Measurements from ENCODE around the gene C3orf38. TPM values are rescaled to one million over a fixed set of nuclear protein-coding genes. Genes with fewer than 3 reads are reported as not detected.

Gene C3orf38
- polyA plus RNA-seq, 2 of the 4 experiments (the other 2 are of a cell fraction), result 18.5 to 25.0 TPM

GRCh38 chr3:88195951-88196434 lies 46.2 kb downstream of the C3orf38 start:
- FAIRE-seq, result no peak
- no peak for TF ChIP-seq RFX5 (IDR thresholded peaks at IDR 0.05)
- TF ChIP-seq HMGXB4 (CRISPR knock-in tag; IDR thresholded peaks at IDR 0.05; ENCODE audit: borderline replicate concordance), result no peak
- no peak for TF ChIP-seq KDM5A (IDR thresholded peaks at IDR 0.05)
- no peak for TF ChIP-seq CBX8 (IDR thresholded peaks at IDR 0.05)
- no peak for TF ChIP-seq BCL3 (IDR thresholded peaks at IDR 0.05)
- TF ChIP-seq HOXA7 (CRISPR knock-in tag; IDR thresholded peaks at IDR 0.05), result no peak
- no peak for TF ChIP-seq CBX2 (IDR thresholded peaks at IDR 0.05; ENCODE audit: borderline replicate concordance, low read depth)
- no peak for TF ChIP-seq KDM1A (IDR thresholded peaks at IDR 0.05; ENCODE audit: low read depth)
- TF ChIP-seq E2F6 (IDR thresholded peaks at IDR 0.05; ENCODE audit: borderline replicate concordance, low read depth), result no peak
- no peak for TF ChIP-seq TFCP2L1 (CRISPR knock-in tag; IDR thresholded peaks at IDR 0.05)
- TF ChIP-seq TP53 (CRISPR knock-in tag; IDR thresholded peaks at IDR 0.05), result no peak
- TF ChIP-seq MYC (IDR thresholded peaks at IDR 0.05; ENCODE audit: borderline replicate concordance, low read length), result no peak
- TF ChIP-seq CHD2 (IDR thresholded peaks at IDR 0.05; ENCODE audit: low read length, partially characterized antibody), result no peak
- TF ChIP-seq FOSL2 (IDR thresholded peaks at IDR 0.05), result no peak
- no peak for TF ChIP-seq FOSL2 (CRISPR knock-in tag; IDR thresholded peaks at IDR 0.05)
- no peak for TF ChIP-seq JUNB (IDR thresholded peaks at IDR 0.05)
- TF ChIP-seq EP300 (IDR thresholded peaks at IDR 0.05), result no peak
- no peaks in the 10 kb centered on the region for H3K9me3 ChIP-seq
- DNase-seq (ENCODE audit: low read depth in 1 of 2, low spot score in 1 of 2), result no peak
- ChIA-PET CTCF (no interaction called here), POLR2A (no interaction called here)
- no peaks in the 10 kb centered on the region for H3K4me1 ChIP-seq
- no peak overlapping the region for H3K4me2 ChIP-seq
- H3K4me3 ChIP-seq, result no peak overlapping the region
- WGBS (ENCODE audit: missing lambda C conversion rate), result 52% methylated on average over 2 of the region's 2 CpGs
- no peak overlapping the region for H3K27ac ChIP-seq
- no peak for ATAC-seq

- POLR2A ChIA-PET, result no interaction called here
- Histone ChIP-seq H3K4me2 (0 out of 3 replicates have a peak overlapping the region, but pooled peaks have one; percentile 4), H3K27ac (no peak overlapping the region), H3K9me3 (no peaks in the 10 kb centered on the region), H3K4me3 (no peak overlapping the region), H3K4me1 (no peaks in the 10 kb centered on the region)
- ATAC-seq (no peak), FAIRE-seq (no peak), DNase-seq (ENCODE audit: low read depth in 1 of 2, low spot score in 1 of 2) (no peak)
- CTCF ChIA-PET, result interaction anchor here (0.7 kb wide), 1 partner anchor 80 kb away, joined by 3 read pairs; no protein-coding TSS in a partner anchor
- 7% methylated on average over 1 of the region's 1 CpG for WGBS (ENCODE audit: missing lambda C conversion rate)
- TF ChIP-seq HMGXB4 (CRISPR knock-in tag; IDR thresholded peaks at IDR 0.05; ENCODE audit: borderline replicate concordance), result no peak
- TF ChIP-seq ATOH8 (CRISPR knock-in tag; IDR thresholded peaks at IDR 0.05; ENCODE audit: low read depth), result no peak
- TF ChIP-seq MAZ (IDR thresholded peaks at IDR 0.05; ENCODE audit: borderline replicate concordance, low read depth, low read length), result no peak
- no peak for TF ChIP-seq ELK1 (IDR thresholded peaks at IDR 0.05; ENCODE audit: low read depth, low read length)
- TF ChIP-seq ESRRA (IDR thresholded peaks at IDR 0.05; ENCODE audit: borderline replicate concordance, low read length), result no peak
- TF ChIP-seq POLR2AphosphoS2 (conservative IDR thresholded peaks at IDR 0.05; ENCODE audit: low read length), result no peak
- no peak for TF ChIP-seq KDM1A (IDR thresholded peaks at IDR 0.05; ENCODE audit: low read depth)
- TF ChIP-seq CHD2 (IDR thresholded peaks at IDR 0.05; ENCODE audit: low read length, partially characterized antibody), result no peak
- TF ChIP-seq MAX (IDR thresholded peaks at IDR 0.05), result no peak
- TF ChIP-seq HES2 (IDR thresholded peaks at IDR 0.05), result no peak
- no peak for TF ChIP-seq KDM5A (IDR thresholded peaks at IDR 0.05)
- TF ChIP-seq NR3C1 (IDR thresholded peaks at IDR 0.05), result no peak
- no peak for TF ChIP-seq EP300 (IDR thresholded peaks at IDR 0.05)
- TF ChIP-seq HOXA7 (CRISPR knock-in tag; IDR thresholded peaks at IDR 0.05), result no peak
Measured at GRCh38 chr3:88198121-88198520, 48.4 kb downstream of the C3orf38 start.

All from A549 (cell line).